ENCODE data around the gene ITGB8. TPM values are rescaled to one million over a fixed set of nuclear protein-coding genes. Genes with fewer than 3 reads are reported as not detected.

ITGB8 gene
- total RNA-seq, 1 donor from 2014 or later = 8.5 TPM

DNA sequence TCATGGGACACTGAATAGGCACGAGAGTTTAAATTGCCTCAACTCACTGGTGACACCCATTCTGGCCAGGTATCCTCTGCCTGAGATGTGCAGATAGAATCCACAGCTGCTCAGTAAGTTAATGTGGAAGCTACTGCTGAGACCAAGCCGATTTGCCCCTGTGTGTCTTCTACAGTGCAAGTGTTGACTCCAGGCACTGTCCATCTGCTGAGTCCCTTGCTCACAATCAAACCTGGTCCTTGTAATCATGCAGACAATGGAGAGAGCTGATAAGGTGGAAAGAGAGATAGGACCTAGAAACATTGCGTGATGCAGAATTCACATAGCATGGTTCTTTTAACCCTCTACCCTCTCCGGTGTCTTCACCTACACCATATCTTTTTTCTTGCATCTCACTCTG, 101.4 kb downstream of the ITGB8 start:
- no peak for DNase-seq

DNA sequence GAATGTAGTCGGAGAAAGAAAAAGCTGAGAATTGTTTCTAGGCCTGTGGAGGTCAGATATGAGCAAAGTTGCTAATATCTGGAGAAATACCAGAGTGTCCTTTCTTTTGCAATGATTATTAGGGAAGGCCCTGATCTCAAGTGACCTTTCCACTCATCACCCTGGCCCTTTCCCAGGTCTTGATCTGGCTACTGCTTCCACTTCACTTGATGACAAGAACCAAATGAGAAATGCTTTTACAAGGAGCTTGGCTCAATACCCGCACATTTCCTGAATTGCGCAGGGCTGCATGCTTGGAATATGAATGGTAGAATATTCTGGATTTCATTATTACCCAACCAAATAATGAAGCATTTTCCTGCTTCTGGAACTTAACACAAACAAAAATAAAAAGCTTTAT, 104.6 kb downstream of the ITGB8 start:
- peak; percentile 12 for DNase-seq

DNA sequence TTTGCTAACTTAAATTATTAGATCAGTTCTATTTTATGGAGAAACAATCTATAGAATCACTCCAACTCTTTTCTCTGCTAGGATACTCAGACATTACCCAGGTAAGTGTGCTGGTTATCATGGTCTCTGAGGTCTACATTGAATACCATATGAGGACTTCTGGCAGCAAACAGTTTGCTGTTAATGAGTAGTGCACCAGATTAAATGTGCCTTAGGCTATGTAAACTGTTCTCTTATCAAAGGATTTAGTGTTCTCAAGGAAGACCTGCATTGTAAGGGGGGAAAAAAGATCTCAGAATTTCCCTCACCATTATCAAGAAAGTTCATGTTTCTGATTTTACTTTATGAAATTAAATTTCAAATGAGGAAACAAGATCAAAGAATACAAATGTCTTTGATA, 107.5 kb downstream of the ITGB8 start:
- no peak for DNase-seq

DNA sequence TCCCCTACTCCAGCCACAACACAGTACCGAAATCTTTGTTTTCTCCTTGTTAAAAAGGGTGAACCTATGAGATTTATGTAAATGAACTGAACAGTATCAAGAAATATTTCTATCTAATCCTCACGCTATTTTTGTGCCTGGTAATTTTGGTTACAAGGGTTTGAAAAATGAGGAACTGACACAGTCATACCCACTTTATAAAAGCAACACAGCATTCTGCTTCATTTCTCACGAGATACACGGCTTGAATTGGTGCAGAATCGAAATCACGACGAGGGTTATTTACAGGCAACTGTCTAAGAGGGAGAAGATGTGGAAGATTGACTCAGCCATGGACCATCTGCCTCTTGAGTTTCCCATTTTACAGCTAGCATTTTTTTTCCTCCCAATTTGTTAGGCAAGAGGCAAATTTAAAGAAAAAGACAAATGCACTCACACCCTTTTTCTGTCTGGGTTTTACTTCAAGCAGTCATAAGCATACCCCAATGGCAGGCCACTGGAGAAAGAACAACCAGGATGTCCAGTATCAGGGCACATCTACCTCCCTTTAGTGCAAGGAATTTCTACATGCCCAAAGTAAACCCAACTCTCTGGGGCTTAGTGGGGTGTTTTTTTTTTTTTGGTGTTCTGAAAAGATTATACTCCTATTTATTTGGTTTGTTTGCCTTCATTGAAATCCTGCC, 108.1 kb downstream of the ITGB8 start:
- DNase-seq = no peak

DNA sequence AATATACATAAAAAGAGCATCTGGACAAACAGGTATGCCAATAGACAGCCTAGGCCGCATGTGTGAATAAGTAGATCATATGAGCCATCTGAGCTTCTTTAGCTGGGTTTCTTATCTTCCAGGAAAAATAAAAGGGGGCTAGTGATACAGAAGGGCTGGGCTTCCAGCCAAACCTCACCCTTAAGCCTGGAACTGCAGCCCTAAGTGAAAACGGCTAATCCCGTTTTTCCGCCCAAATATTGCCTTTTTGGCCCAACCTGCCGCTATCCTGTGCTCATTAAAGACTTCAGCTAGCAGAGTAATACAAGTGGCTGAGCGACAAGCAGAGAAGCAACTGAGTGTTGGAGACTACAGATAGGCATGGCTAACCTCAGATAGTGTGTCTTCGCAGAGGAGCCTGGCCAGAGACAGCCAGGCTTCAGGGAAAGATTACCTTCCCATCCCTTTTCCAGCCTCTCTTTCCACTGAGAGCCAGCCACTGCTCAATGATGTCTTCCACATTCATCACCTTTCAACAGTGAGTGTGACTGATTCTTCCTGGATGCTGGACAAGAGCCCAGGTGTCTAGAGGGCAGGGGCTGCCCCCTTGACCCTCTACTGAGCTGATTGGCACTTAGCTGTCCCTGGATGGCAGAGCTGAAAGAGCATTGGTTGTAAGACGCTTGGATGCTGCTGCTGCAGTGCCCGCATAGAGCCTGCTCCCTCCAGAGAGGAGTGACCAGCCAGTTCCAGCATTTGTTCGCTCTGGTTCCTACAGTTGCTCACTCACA, 108.9 kb downstream of the ITGB8 start:
- no peak for DNase-seq

DNA sequence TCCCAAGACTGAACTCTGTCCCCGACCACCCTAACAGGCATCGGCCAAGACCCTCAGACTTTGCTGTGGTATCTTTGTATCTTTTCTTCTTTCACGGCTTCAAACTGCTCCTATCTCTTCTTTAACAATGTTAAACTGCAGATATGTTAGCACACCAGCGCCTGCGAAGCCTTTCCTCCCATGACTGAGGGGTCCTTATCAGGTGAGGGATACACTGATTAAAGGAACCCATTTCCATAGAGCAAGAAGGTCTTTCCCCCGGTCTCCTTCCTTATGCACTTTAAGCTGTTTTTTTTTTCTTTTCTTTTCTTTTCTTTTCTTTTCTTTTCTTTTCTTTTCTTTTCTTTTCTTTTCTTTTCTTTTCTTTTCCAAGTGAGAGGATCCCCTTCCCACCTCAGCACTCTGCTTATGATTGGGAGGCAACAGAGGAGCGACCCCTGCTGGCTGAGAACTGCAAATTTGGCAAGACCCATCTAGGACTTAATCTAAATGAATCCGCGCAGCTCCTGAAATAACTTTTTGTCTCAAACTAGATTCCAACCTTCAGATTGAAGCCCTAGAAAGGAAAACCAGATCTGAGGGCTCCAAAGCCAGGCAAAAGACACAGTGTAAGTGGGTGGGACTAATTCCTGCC, 109.9 kb downstream of the ITGB8 start:
- peak; percentile 60 for DNase-seq

DNA sequence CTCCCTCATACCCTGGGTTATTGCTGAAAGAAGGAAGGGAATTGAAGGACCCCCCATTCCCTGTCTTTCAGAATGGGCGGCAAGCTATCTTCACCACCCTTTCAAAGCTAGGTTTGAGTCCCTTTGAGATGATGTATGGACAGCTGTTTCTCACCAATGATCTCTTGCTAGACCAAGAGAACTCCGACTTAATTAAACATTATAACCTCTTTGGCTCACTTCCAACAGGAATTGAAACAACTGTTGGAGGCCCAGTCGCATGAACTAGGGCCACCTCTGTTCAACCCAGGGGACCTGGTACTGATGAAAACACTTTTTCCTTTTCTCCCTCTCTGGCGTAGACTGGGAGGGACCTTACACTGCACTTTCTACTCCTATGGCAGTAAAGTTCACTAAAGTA, 110.6 kb downstream of the ITGB8 start:
- no peak for DNase-seq

DNA sequence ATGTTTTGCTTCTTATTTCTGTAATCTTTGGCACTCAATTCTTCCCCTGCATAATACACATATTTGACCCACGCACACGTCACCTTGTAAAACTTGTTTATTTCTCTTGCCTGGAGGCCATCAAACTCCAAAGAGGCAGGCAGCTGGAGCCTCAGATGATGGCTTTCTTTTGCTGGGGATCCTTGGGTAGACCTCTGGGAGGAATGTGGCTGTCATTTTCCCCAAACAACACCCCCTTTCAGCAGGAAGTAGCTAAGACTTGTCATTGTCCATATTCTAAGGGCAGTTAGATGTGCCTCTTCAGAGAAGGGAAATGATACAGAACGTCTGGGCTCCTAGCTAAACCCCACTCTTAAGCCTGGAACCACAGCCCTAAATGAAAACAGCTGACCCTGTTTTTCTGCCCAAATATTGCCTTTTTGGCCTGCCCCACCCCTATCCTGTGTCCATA, 111.3 kb downstream of the ITGB8 start:
- DNase-seq = peak; percentile 42

DNA sequence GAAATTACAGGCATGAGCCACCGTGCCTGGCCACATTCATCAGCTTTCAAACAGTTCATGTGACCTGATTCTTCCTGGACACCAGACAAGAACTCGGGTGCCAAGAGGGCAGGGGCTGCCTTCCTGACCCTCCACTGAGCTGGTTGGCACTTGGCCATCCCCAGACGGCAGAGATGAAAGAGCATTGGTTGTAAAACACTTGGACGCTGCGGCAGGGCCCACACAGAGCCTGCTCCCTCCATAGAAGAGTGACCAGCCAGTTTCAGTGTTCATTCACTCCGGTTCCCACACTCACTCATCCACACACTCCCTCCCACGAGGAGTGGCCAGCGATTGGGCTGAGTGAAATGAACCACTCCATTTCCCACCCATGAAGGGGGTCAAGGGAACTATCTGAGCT, 112.3 kb downstream of the ITGB8 start:
- no peak for DNase-seq

DNA sequence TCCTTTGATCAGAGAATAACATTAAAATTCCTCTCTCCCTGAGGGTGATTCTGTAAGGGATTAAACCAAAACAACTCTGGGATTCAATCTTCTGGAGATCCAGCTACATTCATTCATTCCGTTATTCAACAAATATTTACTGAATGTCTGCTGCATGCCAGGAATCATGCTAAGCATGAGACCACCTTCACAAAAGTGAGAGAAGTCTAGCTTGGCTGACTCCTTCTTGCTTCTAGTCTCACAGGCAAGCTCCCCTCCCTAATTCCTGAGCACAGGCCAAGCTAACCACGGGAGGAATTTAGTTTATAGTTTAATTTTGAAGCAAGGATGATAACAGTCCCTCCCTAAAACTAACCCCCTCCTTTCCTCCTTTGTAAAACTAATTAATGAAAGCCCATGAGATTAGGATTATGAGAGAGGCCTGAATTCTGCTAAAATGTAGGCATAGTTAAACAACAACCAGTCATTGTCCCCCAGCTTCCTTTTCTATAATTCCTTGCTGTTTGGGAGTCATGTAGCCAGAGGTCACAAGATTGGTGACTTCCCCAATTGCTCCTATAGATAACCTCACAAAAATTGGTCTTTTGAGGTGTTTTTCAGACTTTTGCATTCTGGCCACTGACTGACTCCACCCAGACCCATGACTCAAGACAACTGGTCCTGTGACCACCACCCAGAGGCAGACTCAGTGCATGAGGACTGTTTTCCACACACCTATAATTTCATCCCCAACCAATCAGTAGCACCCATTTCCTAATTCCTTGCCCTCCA, 113.5 kb downstream of the ITGB8 start:
- DNase-seq = no peak

DNA sequence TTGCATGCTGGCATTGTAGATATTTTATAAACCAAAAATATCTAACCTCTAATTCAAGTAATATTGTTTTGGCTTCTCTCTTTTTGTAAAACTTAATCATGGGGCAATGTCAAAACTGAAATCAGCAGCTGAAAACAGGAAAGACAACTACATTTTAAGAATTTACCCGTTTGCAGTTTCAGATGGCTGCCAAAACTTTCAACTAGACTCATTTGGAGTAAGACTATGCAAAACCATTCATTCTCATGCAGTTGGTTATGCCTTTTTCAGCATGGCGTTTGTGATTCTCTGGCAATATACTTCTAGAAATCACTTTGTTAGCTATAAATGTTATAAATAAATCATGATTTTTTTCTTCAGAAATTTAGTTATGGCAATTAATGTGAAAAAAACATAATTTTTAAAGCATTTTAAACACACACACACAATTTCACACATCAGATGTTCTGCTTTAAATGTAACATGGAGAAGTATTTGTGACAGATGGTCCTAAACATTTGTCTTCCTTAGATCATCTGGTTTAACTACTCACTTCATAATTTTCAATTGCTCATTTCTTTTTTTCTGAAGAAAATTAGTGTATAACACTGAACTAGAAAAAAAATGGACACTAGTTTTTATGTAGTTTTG, 116.4 kb downstream of the ITGB8 start:
- no peak for DNase-seq

DNA sequence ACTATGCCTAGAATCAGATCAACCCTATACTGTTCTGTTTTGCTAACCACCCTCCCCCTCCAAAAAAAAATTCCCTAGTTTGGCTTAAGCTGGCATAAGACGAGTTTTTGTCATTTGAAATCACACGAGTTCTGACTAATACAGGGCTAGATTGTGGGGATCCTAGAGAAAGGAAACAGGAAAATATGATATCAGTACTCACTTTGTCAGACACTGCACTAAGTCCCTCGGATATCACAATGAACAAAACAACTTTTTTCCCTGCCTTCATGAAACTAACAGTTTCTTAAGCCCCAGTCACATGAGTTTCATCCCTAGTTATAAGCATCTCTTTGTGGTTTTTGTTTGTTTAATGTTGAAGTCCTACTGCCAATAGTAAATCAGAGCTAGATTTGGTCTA, 118.5 kb downstream of the ITGB8 start:
- peak; percentile 17 for DNase-seq

DNA sequence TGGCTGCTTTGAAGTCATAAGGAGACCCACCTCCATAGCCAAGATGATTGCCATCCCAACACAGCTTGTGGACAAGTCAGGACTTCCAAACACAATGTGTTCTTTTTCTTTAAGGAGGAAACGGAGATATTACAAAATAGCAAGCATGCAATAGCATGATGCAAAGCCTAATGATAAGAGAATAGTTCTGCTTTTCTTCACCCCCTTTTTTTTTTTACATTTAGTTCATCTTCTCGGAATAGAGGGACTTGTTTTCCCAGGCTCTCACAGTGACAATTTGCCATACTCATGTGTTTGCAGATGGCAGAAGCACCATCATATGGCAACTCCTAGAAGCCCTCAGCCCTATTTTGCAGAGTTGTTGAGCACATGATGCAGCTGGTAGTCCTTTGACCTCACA, 119.8 kb downstream of the ITGB8 start:
- DNase-seq = no peak

DNA sequence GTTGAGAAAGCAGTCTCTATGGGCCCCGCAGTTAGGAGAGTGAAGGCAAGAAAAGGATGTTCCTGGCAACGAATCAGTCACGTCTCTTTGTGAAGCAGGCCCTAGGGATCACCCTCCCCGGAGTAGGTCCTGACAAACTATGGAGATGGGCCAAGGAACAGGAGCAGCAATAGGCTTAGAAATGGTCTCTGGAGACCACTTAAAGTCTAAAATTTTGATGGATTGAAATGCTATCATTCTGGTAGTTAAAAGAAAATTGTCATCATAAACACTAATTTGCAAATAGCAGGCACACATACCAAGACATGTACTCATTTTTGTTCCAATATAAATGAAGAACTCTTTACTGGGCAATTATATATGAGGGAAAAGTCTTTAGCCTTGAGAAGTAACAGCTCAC, 123.5 kb downstream of the ITGB8 start:
- no peak for DNase-seq

DNA sequence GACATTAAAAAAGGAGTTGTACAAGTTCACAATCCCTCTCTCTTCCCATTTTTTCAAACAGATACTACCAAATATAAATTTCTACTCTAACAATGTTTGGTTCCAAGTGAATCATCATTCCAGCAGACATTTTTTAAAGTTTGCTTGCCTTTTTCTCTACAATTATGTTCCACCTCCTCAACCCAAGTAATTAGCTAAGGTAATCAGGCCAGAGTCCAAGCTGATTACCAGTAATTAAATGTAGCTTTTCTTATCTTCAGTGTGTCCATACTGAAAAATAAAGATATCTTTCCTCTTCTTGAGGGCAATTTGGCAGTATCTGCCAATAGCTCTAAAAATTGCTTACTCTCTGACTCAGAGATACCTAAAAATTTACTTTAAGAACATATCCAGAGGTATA, 126.0 kb downstream of the ITGB8 start:
- DNase-seq = no peak

DNA sequence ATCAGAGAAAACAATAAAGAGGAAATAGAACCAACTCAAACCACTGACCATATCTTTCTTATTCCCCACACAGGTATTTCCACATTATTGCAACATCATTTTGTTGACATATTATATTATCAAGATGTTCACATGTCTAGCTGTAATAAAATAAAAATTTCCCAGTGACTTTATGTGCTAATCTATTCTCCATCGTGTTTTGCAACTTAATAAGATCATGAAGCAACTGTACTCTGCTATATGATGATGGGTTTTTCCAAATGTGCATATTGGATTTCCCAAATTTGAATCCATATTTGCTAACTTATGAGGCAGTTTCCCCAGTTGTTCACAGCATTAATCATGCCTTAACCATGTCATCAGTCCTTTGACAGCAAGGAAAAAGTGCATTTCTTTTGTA, 127.8 kb downstream of the ITGB8 start:
- DNase-seq = no peak

DNA sequence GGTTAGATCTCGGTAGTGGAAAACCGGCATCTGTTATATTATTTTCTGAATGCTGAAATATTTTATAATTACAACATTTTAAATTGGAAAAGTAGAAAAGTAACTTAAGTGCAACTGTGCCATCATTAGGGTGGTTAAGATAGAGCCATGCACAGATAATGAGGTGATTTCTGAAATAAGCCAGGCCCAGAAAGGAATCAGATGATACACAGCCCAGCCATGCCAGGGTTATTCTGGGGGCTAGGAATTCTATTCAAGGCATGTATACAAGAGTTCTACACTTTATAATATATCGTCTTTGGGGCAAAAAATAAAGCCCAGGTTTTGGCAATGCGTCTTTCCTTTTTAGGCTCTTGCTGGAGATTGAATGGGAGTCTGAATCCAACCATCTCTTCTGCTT, 128.7 kb downstream of the ITGB8 start:
- DNase-seq = no peak

DNA sequence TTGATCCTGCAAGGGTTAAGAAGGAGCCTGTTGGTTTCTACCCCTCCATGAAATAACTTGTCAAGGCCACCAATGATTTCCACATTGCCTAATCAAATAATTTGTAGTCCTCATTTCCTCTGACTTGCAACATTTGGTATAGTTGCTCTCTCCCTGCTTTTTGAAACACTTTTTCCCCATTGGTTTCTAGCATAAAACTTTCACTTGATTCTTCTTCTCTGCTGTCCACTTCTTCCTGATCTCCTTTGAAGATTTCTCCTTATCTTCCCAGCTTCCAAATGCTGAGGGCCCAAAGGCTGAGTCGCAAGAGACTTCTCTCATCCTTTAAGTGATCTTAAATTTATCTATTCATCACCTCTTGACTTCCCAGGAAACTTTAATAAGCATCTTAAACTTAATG, 134.2 kb downstream of the ITGB8 start:
- DNase-seq = no peak
